A673 (cell line): ENCODE data around the gene MAP2K5.

Source experiments
- CTCF ChIP-seq: fragments of 300-800, 200-600 bp; sonication (generic); conservative IDR thresholded peaks from 2 replicates; pipeline ENCODE4 v1.5.1; 2017; ENCODE audit warnings: low read depth, mild to moderate bottlenecking, antibody characterized with exemption, low read length, moderate library complexity, mixed read lengths
- EZH2 ChIP-seq: fragments of 200-600 bp; sonication (generic); IDR thresholded peaks from 2 replicates; pipeline ENCODE4 v1.6.1; 2017; ENCODE audit warnings: borderline replicate concordance, low read depth, mild to moderate bottlenecking, mixed read lengths, antibody characterized with exemption, low read length; ENCODE audit not compliant: poor library complexity, severe bottlenecking

- no peak for TF ChIP-seq CTCF
- TF ChIP-seq EZH2 = no peak
These were observed 298.9 kb downstream of the MAP2K5 start for GRCh38 chr15:67841513-67841762.
